HepG2 (cell line): ENCODE results near the gene RUVBL2. TPM values are rescaled to one million over a fixed set of nuclear protein-coding genes. Genes with fewer than 3 reads are reported as not detected.

ENCODE experiments used
- ATM ChIP-seq: fragments of 450-650 bp; IDR thresholded peaks from 2 replicates; pipeline ENCODE4 v1.7.1; 2017; ENCODE audit warnings: mild to moderate bottlenecking, borderline replicate concordance
- FOSL1 ChIP-seq: sonication (generic); formaldehyde crosslinking; IDR thresholded peaks from 2 replicates; pipeline ENCODE4 v1.9.0; 2021; ENCODE audit warnings: missing genetic modification reagents, borderline replicate concordance
- FOXO1 ChIP-seq: sonication (generic); formaldehyde crosslinking; IDR thresholded peaks from 2 replicates; pipeline ENCODE4 v1.4.0; 2020; ENCODE audit warnings: missing genetic modification reagents
- HDAC2 ChIP-seq: sonication (generic); formaldehyde crosslinking; IDR thresholded peaks from 2 replicates; pipeline ENCODE4 v1.4.0; 2020; ENCODE audit warnings: missing genetic modification reagents
- MAZ ChIP-seq, 2 experiments: sonication (generic) in 1 of 2; formaldehyde crosslinking in 1 of 2; IDR thresholded peaks; 2 replicates each; pipeline versions ENCODE4 v1.5.0 to v1.6.1; 2012 to 2020; ENCODE audit warnings: low read depth in 2 of 2, mild to moderate bottlenecking in 2 of 2, borderline replicate concordance in 1 of 2, improper control_type of control experiment in 1 of 2, low read length in 1 of 2, missing genetic modification reagents in 1 of 2, moderate library complexity in 1 of 2
- RERE ChIP-seq: IDR thresholded peaks from 2 replicates; pipeline ENCODE4 v1.6.1; 2016; ENCODE audit warnings: low read depth, missing genetic modification reagents, missing compliant biosample characterization
- SIX1 ChIP-seq: sonication (generic); formaldehyde crosslinking; IDR thresholded peaks from 2 replicates; pipeline ENCODE4 v1.4.0; 2020; ENCODE audit warnings: missing genetic modification reagents, borderline replicate concordance
- SRSF9 ChIP-seq: fragments of 200-400 bp; formaldehyde crosslinking; IDR thresholded peaks from 2 replicates; pipeline ENCODE4 v1.6.1; 2018; ENCODE audit warnings: borderline replicate concordance, mild to moderate bottlenecking, low read depth, low read length; ENCODE audit not compliant: insufficient read depth, poor library complexity, severe bottlenecking
- ZFP37 ChIP-seq: sonication (generic); formaldehyde crosslinking; IDR thresholded peaks from 2 replicates; pipeline ENCODE4 v1.4.0; 2020; ENCODE audit warnings: missing genetic modification reagents, borderline replicate concordance
- ZNF280D ChIP-seq: sonication (generic); formaldehyde crosslinking; IDR thresholded peaks from 2 replicates; pipeline ENCODE4 v1.5.1; 2020; ENCODE audit warnings: mild to moderate bottlenecking, missing genetic modification reagents
- ZNF513 ChIP-seq: sonication (generic); formaldehyde crosslinking; conservative IDR thresholded peaks from 2 replicates; pipeline ENCODE4 v1.5.0; 2020; ENCODE audit warnings: missing genetic modification reagents
- ZNF556 ChIP-seq: sonication (generic); formaldehyde crosslinking; IDR thresholded peaks from 2 replicates; pipeline ENCODE4 v1.4.0; 2020; ENCODE audit warnings: mild to moderate bottlenecking, missing genetic modification reagents, borderline replicate concordance
- ZNF563 ChIP-seq: sonication (generic); formaldehyde crosslinking; IDR thresholded peaks from 2 replicates; pipeline ENCODE4 v1.8.0; 2022; ENCODE audit warnings: mild to moderate bottlenecking, moderate library complexity, missing genetic modification reagents
- ZNF691 ChIP-seq: sonication (generic); formaldehyde crosslinking; IDR thresholded peaks from 2 replicates; pipeline ENCODE4 v1.4.0; 2020; ENCODE audit warnings: missing genetic modification reagents, low read depth, mild to moderate bottlenecking, borderline replicate concordance
- ZNF709 ChIP-seq: sonication (generic); formaldehyde crosslinking; IDR thresholded peaks from 2 replicates; pipeline ENCODE4 v1.5.0; 2020; ENCODE audit warnings: mild to moderate bottlenecking, missing genetic modification reagents
- ZNF780A ChIP-seq: sonication (generic); formaldehyde crosslinking; IDR thresholded peaks from 2 replicates; pipeline ENCODE4 v1.8.0; 2022; ENCODE audit warnings: mild to moderate bottlenecking, missing genetic modification reagents, moderate library complexity
- ZNF879 ChIP-seq: sonication (generic); formaldehyde crosslinking; IDR thresholded peaks from 2 replicates; pipeline ENCODE4 v1.8.1; 2023; ENCODE audit warnings: missing genetic modification reagents
- polyA plus RNA-seq, 8 experiments: library from polyadenylated mRNA; depleted of rRNA in 3 of 8; stranded (reverse) in 7 of 8; unstranded in 1 of 8; fragments of >200 nt; fragmentation: Illumina TruSeq in 4 of 8; extraction: Trizol in 4 of 8; gene quantifications; 2 replicates each; pipeline versions ENCODE4 v1.2.1 to v1.2.3, GENCODE V29; 2011 to 2016; ENCODE audit warnings: low read depth in 4 of 8, missing spikeins in 1 of 8, mixed read lengths in 1 of 8; ENCODE audit not compliant: insufficient read depth in 1 of 8
- total RNA-seq, 5 experiments: library from RNA; depleted of rRNA; stranded (reverse); fragments of >200 nt; fragmentation: Illumina TruSeq; extraction: Trizol; gene quantifications; 2 replicates each; pipeline ENCODE4 v1.2.3, GENCODE V29; 2016; ENCODE audit warnings: low read depth in 1 of 5

The RUVBL2 gene
- total and polyA plus RNA-seq, 2 of the 13 experiments (the other 11 are each of a cell fraction or from before 2014, with no cell fraction given): 120 to 122 TPM

GRCh38 chr19:48967346-48968178, 26.1 kb upstream of the RUVBL2 start (continued):
- TF ChIP-seq ZNF280D (CRISPR knock-in tag): no peak
- 0 out of 2 replicates have a peak, but pooled peaks have one; percentile 9 for TF ChIP-seq RERE (CRISPR knock-in tag)
- no peak for TF ChIP-seq ZNF879 (CRISPR knock-in tag)
- TF ChIP-seq ZNF709 (CRISPR knock-in tag): no peak
- TF ChIP-seq FOXO1 (CRISPR knock-in tag): no peak
- no peak for TF ChIP-seq HDAC2 (CRISPR knock-in tag)
- TF ChIP-seq FOSL1 (CRISPR knock-in tag): no peak
- TF ChIP-seq ZNF556 (CRISPR knock-in tag): no peak
- no peak; the same call in 1 of the 2 replicates for TF ChIP-seq ZFP37 (CRISPR knock-in tag)
- no peak for TF ChIP-seq ZNF691 (CRISPR knock-in tag)
- peak; percentile 59; the same call in 1 of the 2 replicates for TF ChIP-seq ZNF780A (CRISPR knock-in tag)
- TF ChIP-seq ZNF563 (CRISPR knock-in tag): no peak
- no peak for TF ChIP-seq ATM
- TF ChIP-seq SRSF9: no peak
- no peak for TF ChIP-seq SIX1 (CRISPR knock-in tag)
- TF ChIP-seq MAZ (IDR thresholded peaks at IDR 0.05; ENCODE audit: borderline replicate concordance, low read depth, low read length): no peak
- peak; percentile 16; the same call in 1 of the 2 replicates for TF ChIP-seq MAZ (CRISPR knock-in tag; IDR thresholded peaks at IDR 0.05; ENCODE audit: low read depth)
- no peak for TF ChIP-seq ZNF513 (CRISPR knock-in tag)
